Hematopoietic multipotent progenitor cell (in vitro differentiated cells): ENCODE results near the gene GK. TPM values are rescaled to one million over a fixed set of nuclear protein-coding genes. Genes with fewer than 3 reads are reported as not detected.
"Not testable (repeated sequence)": the region's sequence is repeated elsewhere in the genome, so short reads cannot be mapped to it uniquely, and the experiment has no call there.

Experiments
- DNase-seq, 3 donors: peaks; one replicate each; pipeline ENCODE4 v3.0.0-alpha.2; 2011 to 2015; ENCODE audit warnings: low read depth in 2 of 3, low spot score in 2 of 3
- total RNA-seq: library from RNA; depleted of rRNA; stranded (reverse); fragments of >200 nt; gene quantifications from one replicate; pipeline ENCODE4 v1.2.3, GENCODE V29; 2012

The GK gene
- total RNA-seq, 1 donor, result 5.7 TPM

DNA sequence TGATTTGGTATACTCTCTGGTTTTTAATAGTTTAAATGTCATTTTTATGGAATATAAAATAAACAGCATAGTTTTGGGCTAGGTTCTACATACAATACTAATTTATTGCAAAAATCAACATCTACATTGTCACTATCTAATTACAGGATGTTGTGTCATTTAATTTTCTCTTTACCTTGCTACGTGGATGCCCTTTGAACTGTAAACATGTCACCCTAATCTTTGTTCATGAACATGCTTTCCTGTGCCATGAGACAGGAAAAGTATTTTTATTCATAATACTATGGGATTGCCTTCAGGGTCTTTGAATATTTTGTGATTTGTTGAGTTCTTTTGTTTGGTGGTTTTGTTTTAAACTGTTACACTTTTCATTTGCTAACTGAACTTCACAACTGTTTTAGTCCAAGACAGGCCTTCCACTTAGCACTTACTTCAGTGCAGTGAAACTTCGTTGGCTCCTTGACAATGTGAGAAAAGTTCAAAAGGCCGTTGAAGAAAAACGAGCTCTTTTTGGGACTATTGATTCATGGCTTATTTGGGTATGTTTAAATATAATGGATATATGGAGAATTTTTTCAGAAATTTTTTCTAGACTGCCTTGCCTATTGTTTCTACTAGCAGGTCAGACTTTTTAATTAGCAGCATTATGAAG lies 40.9 kb downstream of the GK start:
- DNase-seq, result no peak

DNA sequence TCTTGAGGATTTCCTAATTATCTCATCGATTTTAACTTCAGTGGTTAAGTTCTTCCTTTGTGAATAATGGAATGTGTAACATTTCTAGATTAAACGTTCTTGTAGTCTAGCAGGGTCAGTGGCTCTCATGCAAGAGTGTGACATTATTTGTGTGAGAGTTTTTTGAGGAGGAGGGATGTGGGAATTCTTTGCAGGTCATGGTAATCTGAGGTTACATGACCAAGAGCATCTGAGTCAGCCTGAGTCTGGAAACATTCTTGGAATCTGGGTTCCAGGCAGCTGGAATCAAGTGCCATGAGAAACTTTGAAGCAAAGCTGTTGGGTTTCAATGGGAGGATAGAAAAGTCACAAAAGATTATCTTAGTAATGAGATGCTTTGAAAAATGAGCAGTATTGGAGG lies 49.5 kb downstream of the GK start:
- DNase-seq, result no peak

GRCh38 chrX:30706216-30706775 lies 53.1 kb downstream of the GK start:
- no peak for DNase-seq

- DNase-seq, result no peak
These were observed 59.0 kb downstream of the GK start for GRCh38 chrX:30712214-30712613.

GRCh38 chrX:30713061-30713525 lies 59.9 kb downstream of the GK start:
- DNase-seq, result peak in 2 of 3 donors; percentile 50 to 70

DNA sequence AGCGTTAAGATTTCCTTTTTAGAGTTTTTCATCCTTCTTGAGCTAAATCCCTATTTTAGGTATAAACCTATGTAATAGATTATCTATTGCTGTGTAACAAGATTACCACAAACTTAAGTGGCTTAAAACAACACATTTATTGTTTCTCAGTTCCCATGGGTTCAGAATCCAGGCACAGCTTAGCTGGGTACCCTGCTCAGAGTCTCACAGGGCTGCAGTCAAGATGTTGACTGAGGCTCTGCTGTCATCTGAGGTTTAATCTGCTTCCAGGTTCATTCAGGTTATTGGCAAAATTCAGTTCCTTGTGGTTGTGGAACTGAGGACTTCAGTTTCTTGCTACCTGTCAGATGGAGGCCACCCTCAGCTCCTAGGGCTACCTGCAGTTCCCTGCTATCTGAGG lies 60.9 kb downstream of the GK start:
- no peak for DNase-seq

DNA sequence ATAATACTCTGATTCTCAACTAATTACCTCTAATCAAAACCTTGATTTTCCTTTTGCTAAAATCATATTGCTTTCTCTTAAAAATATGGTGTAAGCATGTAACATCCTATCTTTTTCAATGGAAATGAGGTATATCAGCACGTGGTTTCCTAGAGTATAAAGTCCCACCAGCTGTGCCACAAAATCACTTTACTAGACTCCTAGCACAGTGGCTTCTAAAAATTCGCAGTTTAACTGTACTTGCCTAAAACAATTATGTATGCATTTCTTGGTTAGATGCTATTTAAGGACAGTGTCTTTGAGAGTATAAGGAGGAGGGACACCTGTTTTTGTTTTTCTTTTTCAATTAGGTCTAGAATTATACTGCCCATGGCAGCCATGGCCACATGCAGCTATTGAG lies 62.8 kb downstream of the GK start:
- no peak for DNase-seq

DNA sequence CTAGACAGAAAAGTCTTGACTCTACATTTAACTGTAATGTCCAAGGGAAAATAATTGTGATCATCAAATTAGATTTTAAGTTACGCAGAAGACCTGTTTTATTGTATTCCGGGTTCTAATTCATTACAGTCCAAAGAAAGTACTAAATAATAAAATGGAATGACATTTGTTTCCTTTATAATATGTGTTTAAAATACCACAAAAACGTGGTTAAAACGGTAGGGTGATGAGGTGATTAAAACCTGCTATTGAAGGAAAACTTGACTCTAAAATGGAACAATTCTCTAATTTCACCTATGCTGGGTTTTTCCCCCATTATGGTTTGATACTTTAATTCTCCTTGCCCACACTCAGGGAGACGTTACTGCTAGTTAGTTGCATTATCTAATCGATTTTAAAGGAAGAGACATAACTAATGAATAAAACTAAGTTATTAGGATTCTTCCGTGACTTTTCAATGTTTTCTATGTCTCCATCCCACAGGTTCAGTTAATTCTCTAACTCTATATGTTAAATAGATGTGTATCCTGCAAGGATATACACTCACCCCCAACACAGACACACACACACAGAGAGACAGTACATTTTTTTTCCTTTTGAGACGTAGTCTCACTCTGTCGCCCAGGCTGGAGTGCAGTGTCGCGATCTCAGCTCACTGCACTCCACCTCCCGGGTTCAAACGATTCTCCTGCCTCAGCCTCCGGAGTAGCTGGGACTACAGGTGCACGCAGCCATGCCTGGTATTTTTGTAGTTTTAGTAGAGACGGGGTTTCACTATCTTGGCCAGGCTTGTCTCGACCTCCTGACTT lies 80.8 kb downstream of the GK start:
- DNase-seq, result no peak

- DNase-seq, result no peak
These were observed 81.6 kb downstream of the GK start for GRCh38 chrX:30734782-30735181.

DNA sequence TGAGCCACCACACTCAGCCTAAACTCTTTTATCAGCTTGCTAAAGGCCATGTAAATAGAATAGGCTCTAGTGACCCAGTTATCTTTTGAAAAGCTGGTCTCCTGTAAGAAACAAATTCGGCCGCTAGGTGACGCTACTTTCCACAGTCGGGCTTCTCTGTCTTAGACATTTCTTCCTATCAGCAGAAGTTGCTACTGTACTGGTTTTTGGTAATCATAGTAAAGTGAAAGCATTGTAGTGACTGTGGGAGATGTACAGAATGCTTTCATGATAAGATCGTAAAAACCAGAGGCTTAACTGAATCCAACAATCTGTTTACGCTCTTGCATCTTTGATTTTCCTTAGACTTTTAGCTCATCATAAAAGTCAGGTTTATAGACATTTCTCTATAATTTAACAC lies 82.6 kb downstream of the GK start:
- DNase-seq, result peak; percentile 16 to 85 (median 59)

DNA sequence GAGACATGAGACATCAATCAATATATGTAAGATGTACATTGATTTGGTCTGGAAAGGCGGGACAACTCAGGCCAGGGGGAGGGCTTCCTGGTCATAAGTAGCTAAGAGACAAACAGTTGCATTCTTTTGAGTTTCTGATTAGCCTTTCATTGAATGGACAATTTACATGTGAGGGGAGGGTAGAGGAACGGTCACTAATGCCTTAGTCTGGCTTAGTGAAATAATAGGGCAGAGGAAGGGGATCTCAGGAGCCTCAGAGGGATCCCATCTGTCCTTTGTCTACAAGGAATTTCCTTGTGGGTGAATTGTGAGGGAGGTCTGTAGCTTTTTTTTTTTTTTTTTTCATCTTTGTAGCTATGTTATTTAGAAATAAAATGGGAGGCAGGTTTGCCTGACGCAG lies 88.3 kb downstream of the GK start:
- no peak for DNase-seq

DNA sequence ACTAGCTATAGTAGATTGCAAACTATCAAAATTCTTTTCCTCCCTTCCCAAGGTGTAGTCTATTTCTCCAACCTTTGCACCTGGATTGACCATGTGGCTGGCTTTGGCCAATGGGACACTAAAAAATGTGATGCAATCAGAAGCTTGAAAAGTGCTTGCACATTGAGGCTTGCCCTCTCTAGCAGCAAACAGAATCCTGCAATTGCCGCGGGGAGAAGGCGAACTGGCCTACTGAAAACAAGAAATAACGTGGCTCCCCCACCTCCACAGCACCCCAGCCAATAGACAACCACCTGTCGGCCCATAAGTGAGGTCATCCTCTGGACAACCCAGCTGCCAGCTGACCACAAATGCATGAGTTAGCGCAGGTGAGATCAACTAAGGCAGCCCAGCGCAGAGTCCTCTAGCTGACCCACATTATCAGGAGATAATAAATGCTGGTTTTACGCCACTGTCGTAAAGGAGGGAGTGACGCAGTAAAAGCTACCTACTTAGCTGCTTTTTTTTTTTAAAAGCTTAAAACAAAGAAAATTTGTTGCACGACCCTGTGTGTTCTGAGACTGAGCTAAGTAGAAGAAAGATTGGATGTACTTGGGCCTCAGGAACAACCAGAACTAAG lies 95.2 kb downstream of the GK start:
- no peak for DNase-seq

- no peak for DNase-seq
These were observed 98.3 kb downstream of the GK start for GRCh38 chrX:30751497-30751896.

GRCh38 chrX:30762755-30763154 lies 109.5 kb downstream of the GK start:
- DNase-seq, result no peak

DNA sequence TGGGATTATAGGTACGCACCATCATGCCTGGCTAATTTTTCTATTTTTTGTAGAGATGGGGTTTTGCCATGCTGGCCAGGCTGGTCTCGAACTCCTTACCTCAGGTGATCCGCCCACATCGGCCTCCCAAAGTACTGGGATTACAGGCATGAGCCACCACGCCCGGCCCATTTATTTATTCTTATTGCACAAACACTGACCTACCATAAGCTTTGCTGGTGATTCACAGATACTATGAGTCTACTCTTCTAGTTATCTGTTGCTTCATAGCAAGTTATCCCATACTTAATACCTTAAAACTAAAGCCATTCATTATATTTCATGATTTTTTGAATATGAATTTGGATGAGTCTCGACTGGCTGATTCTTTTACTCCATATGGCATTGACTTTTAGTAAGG lies 120.5 kb downstream of the GK start:
- not testable (repeated sequence) for DNase-seq

- DNase-seq, result no peak
These were observed 124.4 kb downstream of the GK start for GRCh38 chrX:30777575-30777974.

GRCh38 chrX:30779453-30780030 lies 126.3 kb downstream of the GK start:
- DNase-seq, result no peak
